ENCODE results near the gene CPNE9. TPM values are rescaled to one million over a fixed set of nuclear protein-coding genes. Genes with fewer than 3 reads are reported as not detected.

CPNE9 gene
- total RNA-seq, 1 donor from 2014 or later, result 0.16 TPM

- Histone ChIP-seq H3K27ac (replicated peaks) (peak overlapping the region; percentile 66), H3K4me3 (no peak overlapping the region), H3K9me3 (replicated peaks) (no peaks in the 10 kb centered on the region), H3K36me3 (peaks cover 78% of the 10 kb centered on the region), H3K27me3 (ENCODE audit: low read depth) (no peaks in the 10 kb centered on the region), H3K4me1 (peaks cover 34% of the 10 kb centered on the region)
- no peak for DNase-seq
- intact Hi-C loops (cut with micrococcal nuclease), result no loop called here
- no peak for TF ChIP-seq CTCF (IDR thresholded peaks at IDR 0.05; ENCODE audit: borderline replicate concordance)
Measured at GRCh38 chr3:9754678-9755077, 51.0 kb downstream of the CPNE9 start.

- H3K4me1 ChIP-seq, result peaks cover 15% of the 10 kb centered on the region
- no peak overlapping the region for H3K4me3 ChIP-seq
- H3K9me3 ChIP-seq (replicated peaks), result no peaks in the 10 kb centered on the region
- H3K36me3 ChIP-seq, result peaks cover 90% of the 10 kb centered on the region
- no peaks in the 10 kb centered on the region for H3K27me3 ChIP-seq (ENCODE audit: low read depth)
- no peak for DNase-seq
- intact Hi-C loops (cut with micrococcal nuclease), result no loop called here
- no peak overlapping the region for H3K27ac ChIP-seq (replicated peaks)
- no peak for TF ChIP-seq CTCF (IDR thresholded peaks at IDR 0.05; ENCODE audit: borderline replicate concordance)
Measured at GRCh38 chr3:9757427-9757826, 53.8 kb downstream of the CPNE9 start.

- H3K4me1 ChIP-seq, result no peaks in the 10 kb centered on the region
- no peaks in the 10 kb centered on the region for H3K27me3 ChIP-seq (ENCODE audit: low read depth)
- intact Hi-C loops (cut with micrococcal nuclease), result no loop called here
- peaks cover 92% of the 10 kb centered on the region for H3K36me3 ChIP-seq
- H3K9me3 ChIP-seq (replicated peaks), result no peaks in the 10 kb centered on the region
- H3K27ac ChIP-seq (replicated peaks), result no peak overlapping the region
- H3K4me3 ChIP-seq, result no peak overlapping the region
- no peak for DNase-seq
- no peak for TF ChIP-seq CTCF (IDR thresholded peaks at IDR 0.05; ENCODE audit: borderline replicate concordance)
Measured at GRCh38 chr3:9760779-9761505, 57.3 kb downstream of the CPNE9 start.

- no peaks in the 10 kb centered on the region for H3K27me3 ChIP-seq (ENCODE audit: low read depth)
- peaks cover 6% of the 10 kb centered on the region for H3K4me1 ChIP-seq
- TF ChIP-seq CTCF (IDR thresholded peaks at IDR 0.05; ENCODE audit: borderline replicate concordance), result no peak
- peaks cover 83% of the 10 kb centered on the region for H3K36me3 ChIP-seq
- H3K9me3 ChIP-seq (replicated peaks), result no peaks in the 10 kb centered on the region
- H3K4me3 ChIP-seq, result no peak overlapping the region
- intact Hi-C loops (cut with micrococcal nuclease), result no loop called here
- DNase-seq, result no peak
- H3K27ac ChIP-seq (replicated peaks), result no peak overlapping the region
Measured at GRCh38 chr3:9761919-9762318, 58.3 kb downstream of the CPNE9 start.

GRCh38 chr3:9762871-9763270 is 59.2 kb downstream of the CPNE9 start:
- no peak overlapping the region for H3K4me3 ChIP-seq
- peaks cover 73% of the 10 kb centered on the region for H3K36me3 ChIP-seq

More at GRCh38 chr3:9762871-9763270, 59.2 kb downstream of the CPNE9 start:
- Histone ChIP-seq H3K9me3 (replicated peaks) (no peaks in the 10 kb centered on the region), H3K4me1 (peaks cover 16% of the 10 kb centered on the region), H3K27me3 (ENCODE audit: low read depth) (no peaks in the 10 kb centered on the region), H3K27ac (replicated peaks) (no peak overlapping the region)
- DNase-seq, result no peak
- no peak for TF ChIP-seq CTCF (IDR thresholded peaks at IDR 0.05; ENCODE audit: borderline replicate concordance)
- intact Hi-C loops (cut with micrococcal nuclease), result no loop called here

Data from left ventricle myocardium inferior (tissue), 1 donor.